Embryonic facial prominence (tissue), 1 donor: Measurements from ENCODE around the gene AKAP7.

ENCODE experiments used
- DNase-seq: peaks from one replicate; pipeline ENCODE4 v3.0.0-alpha.2; 2016; ENCODE audit errors: extremely low spot score

Gene AKAP7

GRCh38 chr6:131199568-131200272 lies 64.5 kb downstream of the AKAP7 start:
- DNase-seq = no peak

GRCh38 chr6:131205481-131206244 lies 70.4 kb downstream of the AKAP7 start:
- no peak for DNase-seq

- no peak for DNase-seq
These were observed 71.4 kb downstream of the AKAP7 start for GRCh38 chr6:131206463-131207251.

GRCh38 chr6:131208787-131209186 lies 73.5 kb downstream of the AKAP7 start:
- no peak for DNase-seq

GRCh38 chr6:131210469-131210868 lies 75.2 kb downstream of the AKAP7 start:
- DNase-seq = no peak

- DNase-seq = no peak
These were observed 76.8 kb downstream of the AKAP7 start for GRCh38 chr6:131212024-131212423.

GRCh38 chr6:131212913-131213312 lies 77.6 kb downstream of the AKAP7 start:
- no peak for DNase-seq

- peak; percentile 9 for DNase-seq
These were observed 78.3 kb downstream of the AKAP7 start for GRCh38 chr6:131213501-131213990.

GRCh38 chr6:131215219-131215618 lies 80.0 kb downstream of the AKAP7 start:
- no peak for DNase-seq

GRCh38 chr6:131216246-131216645 lies 81.0 kb downstream of the AKAP7 start:
- DNase-seq = no peak

- DNase-seq = no peak
These were observed 87.5 kb downstream of the AKAP7 start for GRCh38 chr6:131222773-131223172.

- no peak for DNase-seq
These were observed 88.1 kb downstream of the AKAP7 start for GRCh38 chr6:131223416-131223815.

- no peak for DNase-seq
These were observed 89.9 kb downstream of the AKAP7 start for GRCh38 chr6:131225127-131225526.

- DNase-seq = no peak
These were observed 90.7 kb downstream of the AKAP7 start for GRCh38 chr6:131225959-131226358.

- DNase-seq = no peak
These were observed 91.3 kb downstream of the AKAP7 start for GRCh38 chr6:131226459-131227157.

- no peak for DNase-seq
These were observed 91.9 kb downstream of the AKAP7 start for GRCh38 chr6:131227158-131227543.

- DNase-seq = no peak
These were observed 95.8 kb downstream of the AKAP7 start for GRCh38 chr6:131231103-131231502.

GRCh38 chr6:131231891-131232290 lies 96.6 kb downstream of the AKAP7 start:
- DNase-seq = no peak

GRCh38 chr6:131244942-131245341 lies 109.7 kb downstream of the AKAP7 start:
- DNase-seq = no peak

GRCh38 chr6:131250122-131250521 lies 114.9 kb downstream of the AKAP7 start:
- DNase-seq = no peak

- DNase-seq = no peak
These were observed 115.7 kb downstream of the AKAP7 start for GRCh38 chr6:131250936-131251335.
